ENCODE data around the gene SYT14. TPM values are rescaled to one million over a fixed set of nuclear protein-coding genes. Genes with fewer than 3 reads are reported as not detected.

The SYT14 gene
- total and polyA plus RNA-seq, 8 donors = 0.14 to 1.2 (median 0.54) TPM

GRCh38 chr1:210217482-210217881, 279.5 kb downstream of the SYT14 start:
- H3K4me3 ChIP-seq = no peak overlapping the region
- intact Hi-C loops (cut with DNase I) = no loop called here
- TF ChIP-seq CTCF (IDR thresholded peaks at IDR 0.05) = no peak
- H3K4me1 ChIP-seq = peaks cover 0 to 2% (median 0%) of the 10 kb centered on the region in 3 donors
- no peak overlapping the region for H3K27ac ChIP-seq
- 78 to 90% methylated on average over 5 of the region's 5 CpGs for WGBS, 2 donors
- ATAC-seq (no peak), FAIRE-seq (no peak), DNase-seq (no peak)
- no peaks in the 10 kb centered on the region for H3K27me3 ChIP-seq
- no peaks in the 10 kb centered on the region for H3K9me3 ChIP-seq
- H3K36me3 ChIP-seq = no peaks in the 10 kb centered on the region

- Histone ChIP-seq H3K4me3 (no peak overlapping the region), H3K27me3 (no peaks in the 10 kb centered on the region), H3K4me1 (peaks cover 0 to 6% (median 0%) of the 10 kb centered on the region in 3 donors), H3K9me3 (no peaks in the 10 kb centered on the region), H3K27ac (no peak overlapping the region), H3K36me3 (no peaks in the 10 kb centered on the region)
- no peak for TF ChIP-seq CTCF (IDR thresholded peaks at IDR 0.05)
- 64 to 71% methylated on average over 4 of the region's 4 CpGs for WGBS, 2 donors
- no peak for DNase-seq
- no peak for ATAC-seq
- intact Hi-C loops (cut with DNase I) = no loop called here
- no peak for FAIRE-seq
These were observed 280.0 kb downstream of the SYT14 start for GRCh38 chr1:210218047-210218446.

Other genes with a start within 250 kb of the SYT14 start
- gene HSD11B1, start 233.4 kb upstream of the SYT14 start, total RNA-seq = 1 to 10 TPM in 3 of 6 donors, under 1 TPM in 2, not detected in 1; 0.51 to 5.6 (median 1.4) TPM
- gene HSD11B1, start 233.4 kb upstream of the SYT14 start, polyA plus RNA-seq = under 1 TPM in 1 of 2 donors, not detected in 1; 0.47 TPM
- gene TRAF3IP3, start 182.2 kb upstream of the SYT14 start, total RNA-seq = 1 to 10 TPM in 4 of 6 donors, under 1 TPM in 2; 0.42 to 5.5 (median 1.5) TPM
- gene TRAF3IP3, start 182.2 kb upstream of the SYT14 start, polyA plus RNA-seq = 1 to 10 TPM in 1 of 2 donors, under 1 TPM in 1; 0.68 to 1.4 TPM
- gene C1orf74, start 153.7 kb upstream of the SYT14 start, total RNA-seq = 1 to 10 TPM in 1 of 6 donors, under 1 TPM in 5; 0.39 to 1.2 (median 0.78) TPM
- gene C1orf74, start 153.7 kb upstream of the SYT14 start, polyA plus RNA-seq = under 1 TPM; 0.80 to 0.92 TPM
- gene IRF6, start 132.1 kb upstream of the SYT14 start, total RNA-seq = 10 to 100 TPM; 17.3 to 36.8 (median 22.0) TPM
- 10 to 100 TPM in 1 of 2 donors, 1 to 10 TPM in 1; 7.7 to 13.1 TPM for gene IRF6, start 132.1 kb upstream of the SYT14 start, polyA plus RNA-seq
- 1 to 10 TPM; 2.4 to 4.4 (median 3.7) TPM for gene UTP25, start 110.2 kb upstream of the SYT14 start, total RNA-seq
- gene UTP25, start 110.2 kb upstream of the SYT14 start, polyA plus RNA-seq = 1 to 10 TPM in 1 of 2 donors, under 1 TPM in 1; 0.95 to 1.9 TPM

Measured in pancreas (tissue), 10 donors.